ENCODE measurements around the gene TAF10. TPM values are rescaled to one million over a fixed set of nuclear protein-coding genes. Genes with fewer than 3 reads are reported as not detected.

The TAF10 gene
- polyA plus RNA-seq, 1 experiment, result 205 TPM

GRCh38 chr11:6648501-6648900 is 36.5 kb upstream of the TAF10 start:
- TF ChIP-seq CTCF (IDR thresholded peaks at IDR 0.05; ENCODE audit: insufficient read depth, low read depth, low read length), result no peak
- ChIA-PET POLR2A (no interaction called here), CTCF (interaction anchor here (0.5 to 2.1 kb wide), 3 partner anchors 35 to 172 kb away, joined by 3 to 6 read pairs (median 4); partner anchors contain the start of gene MRPL17)
- Histone ChIP-seq H3K4me3 (ENCODE audit: low read depth, low read length) (no peak overlapping the region), H3K36me3 (ENCODE audit: control insufficient read depth, insufficient read depth, low read length) (no peaks in the 10 kb centered on the region), H3K27me3 (ENCODE audit: control insufficient read depth, insufficient read depth, low read length) (no peaks in the 10 kb centered on the region; the same call in 1 of the 2 replicates)
- no peak for DNase-seq (ENCODE audit: low read depth)

- Histone ChIP-seq H3K4me3 (ENCODE audit: low read depth, low read length) (no peak overlapping the region), H3K36me3 (ENCODE audit: control insufficient read depth, insufficient read depth, low read length) (no peaks in the 10 kb centered on the region), H3K27me3 (ENCODE audit: control insufficient read depth, insufficient read depth, low read length) (no peaks in the 10 kb centered on the region; the same call in 1 of the 2 replicates)
- CTCF ChIA-PET, result interaction anchor here (0.8 to 2.1 kb wide), 4 partner anchors 16 to 36 kb away, joined by 4 to 6 read pairs (median 6); partner anchors contain the start of gene MRPL17
- POLR2A ChIA-PET, result no interaction called here
- no peak for DNase-seq (ENCODE audit: low read depth)
- TF ChIP-seq CTCF (IDR thresholded peaks at IDR 0.05; ENCODE audit: insufficient read depth, low read depth, low read length), result no peak
These were observed 35.8 kb upstream of the TAF10 start for GRCh38 chr11:6647836-6648235.

- no peaks in the 10 kb centered on the region for H3K36me3 ChIP-seq (ENCODE audit: control insufficient read depth, insufficient read depth, low read length)
- H3K27me3 ChIP-seq (ENCODE audit: control insufficient read depth, insufficient read depth, low read length), result no peaks in the 10 kb centered on the region; the same call in 1 of the 2 replicates
- TF ChIP-seq CTCF (IDR thresholded peaks at IDR 0.05; ENCODE audit: insufficient read depth, low read depth, low read length), result no peak
- ChIA-PET POLR2A (interaction anchor here (0.5 to 1.1 kb wide), 2 partner anchors 9 to 41 kb away, joined by 5 to 7 read pairs; partner anchors contain the start of gene DCHS1), CTCF (interaction anchor here (0.7 to 2.1 kb wide), 8 partner anchors 10 to 36 kb away, joined by 3 to 6 read pairs (median 4); partner anchors contain the start of genes MRPL17, TAF10 and TPP1)
- DNase-seq (ENCODE audit: low read depth), result peak; percentile 31
- H3K4me3 ChIP-seq (ENCODE audit: low read depth, low read length), result no peak overlapping the region; the same call in 1 of the 2 replicates
These were observed 35.1 kb upstream of the TAF10 start for GRCh38 chr11:6646918-6647679.

- TF ChIP-seq CTCF (IDR thresholded peaks at IDR 0.05; ENCODE audit: insufficient read depth, low read depth, low read length), result no peak
- Histone ChIP-seq H3K4me3 (ENCODE audit: low read depth, low read length) (peak overlapping the region; percentile 10), H3K27me3 (ENCODE audit: control insufficient read depth, insufficient read depth, low read length) (no peaks in the 10 kb centered on the region; the same call in 1 of the 2 replicates), H3K36me3 (ENCODE audit: control insufficient read depth, insufficient read depth, low read length) (no peaks in the 10 kb centered on the region)
- POLR2A ChIA-PET, result interaction anchor here (0.5 to 1.1 kb wide), 2 partner anchors 9 to 42 kb away, joined by 5 to 7 read pairs; partner anchors contain the start of gene DCHS1
- peak; percentile 35 for DNase-seq (ENCODE audit: low read depth)
- CTCF ChIA-PET, result interaction anchor here (0.7 to 2.1 kb wide), 7 partner anchors 9 to 37 kb away, joined by 3 to 6 read pairs (median 4); partner anchors contain the start of genes MRPL17, TAF10 and TPP1
These were observed 34.5 kb upstream of the TAF10 start for GRCh38 chr11:6646576-6646917.

- no peaks in the 10 kb centered on the region for H3K36me3 ChIP-seq (ENCODE audit: control insufficient read depth, insufficient read depth, low read length)
- DNase-seq (ENCODE audit: low read depth), result peak; percentile 42
- H3K4me3 ChIP-seq (ENCODE audit: low read depth, low read length), result peak overlapping the region; percentile 10
- ChIA-PET CTCF (interaction anchor here (1.3 to 1.7 kb wide), 3 partner anchors 9 to 34 kb away, joined by 3 to 5 read pairs (median 4); partner anchors contain the start of genes TAF10 and TPP1), POLR2A (interaction anchor here (1.1 kb wide), 1 partner anchor 10 kb away, joined by 5 read pairs; the partner anchor contains the start of gene DCHS1)
- no peak for TF ChIP-seq CTCF (IDR thresholded peaks at IDR 0.05; ENCODE audit: insufficient read depth, low read depth, low read length)
- H3K27me3 ChIP-seq (ENCODE audit: control insufficient read depth, insufficient read depth, low read length), result no peaks in the 10 kb centered on the region
These were observed 34.1 kb upstream of the TAF10 start for GRCh38 chr11:6646071-6646470.

Measured in BJ (cell line).